ENCODE measurements around the gene SLC25A5.
"Not testable (repeated sequence)": the region's sequence is repeated elsewhere in the genome, so short reads cannot be mapped to it uniquely, and the experiment has no call there.

GRCh38 chrX:119505145-119505544, 36.9 kb downstream of the SLC25A5 start:
- not testable (repeated sequence) for TF ChIP-seq CTCF (conservative IDR thresholded peaks at IDR 0.05; ENCODE audit: low read length); EZH2phosphoT487 (IDR thresholded peaks at IDR 0.05; ENCODE audit: borderline replicate concordance)

Data from Loucy (cell line).